ENCODE results near the gene IFNG-AS1.

- TF ChIP-seq, protein P1, sequence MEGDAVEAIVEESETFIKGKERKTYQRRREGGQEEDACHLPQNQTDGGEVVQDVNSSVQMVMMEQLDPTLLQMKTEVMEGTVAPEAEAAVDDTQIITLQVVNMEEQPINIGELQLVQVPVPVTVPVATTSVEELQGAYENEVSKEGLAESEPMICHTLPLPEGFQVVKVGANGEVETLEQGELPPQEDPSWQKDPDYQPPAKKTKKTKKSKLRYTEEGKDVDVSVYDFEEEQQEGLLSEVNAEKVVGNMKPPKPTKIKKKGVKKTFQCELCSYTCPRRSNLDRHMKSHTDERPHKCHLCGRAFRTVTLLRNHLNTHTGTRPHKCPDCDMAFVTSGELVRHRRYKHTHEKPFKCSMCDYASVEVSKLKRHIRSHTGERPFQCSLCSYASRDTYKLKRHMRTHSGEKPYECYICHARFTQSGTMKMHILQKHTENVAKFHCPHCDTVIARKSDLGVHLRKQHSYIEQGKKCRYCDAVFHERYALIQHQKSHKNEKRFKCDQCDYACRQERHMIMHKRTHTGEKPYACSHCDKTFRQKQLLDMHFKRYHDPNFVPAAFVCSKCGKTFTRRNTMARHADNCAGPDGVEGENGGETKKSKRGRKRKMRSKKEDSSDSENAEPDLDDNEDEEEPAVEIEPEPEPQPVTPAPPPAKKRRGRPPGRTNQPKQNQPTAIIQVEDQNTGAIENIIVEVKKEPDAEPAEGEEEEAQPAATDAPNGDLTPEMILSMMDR (conservative IDR thresholded peaks at IDR 0.05; ENCODE audit: low read depth, low read length) = no peak
- TF ChIP-seq EZH2 (IDR thresholded peaks at IDR 0.05; ENCODE audit: borderline replicate concordance, low read depth, low read length, poor library complexity, severe bottlenecking) = no peak
These were observed 48.4 kb upstream of the IFNG-AS1 start for GRCh38 chr12:67940780-67941243.
